Activated naive CD4-positive, alpha-beta T cell treated with anti-CD3 and anti-CD28 coated beads for 36 hours (primary cell): ENCODE results near the gene MRPS11. TPM values are rescaled to one million over a fixed set of nuclear protein-coding genes. Genes with fewer than 3 reads are reported as not detected.
A peak's percentile ranks its signal among the peaks of the same experiment; 100 is the strongest.

Source experiments
- CTCF ChIA-PET: fragments of 350-600 bp; sonication (Branson Sonifier 250); formaldehyde crosslinking; loops from one replicate; lab custom pipeline; 2021; ENCODE audit warnings: antibody characterized with exemption; lab: Charles Lee
- DNase-seq: peaks from one replicate; pipeline ENCODE4 v3.0.0-alpha.2; 2020
- H3K27ac Mint-ChIP-seq: one replicate; pipeline ENCODE4 v1.8.0; 2021; ENCODE audit warnings: mild to moderate bottlenecking, mixed read lengths
- H3K27me3 Mint-ChIP-seq: one replicate; pipeline ENCODE4 v1.8.0; 2021; ENCODE audit warnings: low read depth, mixed read lengths
- H3K36me3 Mint-ChIP-seq: one replicate; pipeline ENCODE4 v1.8.0; 2021; ENCODE audit warnings: low read depth, mixed read lengths
- H3K4me1 Mint-ChIP-seq: one replicate; pipeline ENCODE4 v1.8.0; 2021; ENCODE audit warnings: low read depth, mixed read lengths
- H3K4me3 Mint-ChIP-seq: one replicate; pipeline ENCODE4 v1.8.0; 2021; ENCODE audit warnings: mild to moderate bottlenecking, moderate library complexity, mixed read lengths
- H3K9me3 Mint-ChIP-seq: one replicate; pipeline ENCODE4 v1.8.0; 2021; ENCODE audit warnings: mixed read lengths
- intact Hi-C: fragments of 100-400 bp; cut with micrococcal nuclease; formaldehyde crosslinking; loops from one replicate; pipeline ENCODE4 v1.15.1; 2023
- total RNA-seq, 2 experiments: library from RNA; stranded (reverse); gene quantifications; one replicate each; pipeline ENCODE4 v1.2.3, GENCODE V29; 2021

The MRPS11 gene
- total RNA-seq, 2 experiments from 2014 or later: 50.3 to 57.1 TPM

DNA sequence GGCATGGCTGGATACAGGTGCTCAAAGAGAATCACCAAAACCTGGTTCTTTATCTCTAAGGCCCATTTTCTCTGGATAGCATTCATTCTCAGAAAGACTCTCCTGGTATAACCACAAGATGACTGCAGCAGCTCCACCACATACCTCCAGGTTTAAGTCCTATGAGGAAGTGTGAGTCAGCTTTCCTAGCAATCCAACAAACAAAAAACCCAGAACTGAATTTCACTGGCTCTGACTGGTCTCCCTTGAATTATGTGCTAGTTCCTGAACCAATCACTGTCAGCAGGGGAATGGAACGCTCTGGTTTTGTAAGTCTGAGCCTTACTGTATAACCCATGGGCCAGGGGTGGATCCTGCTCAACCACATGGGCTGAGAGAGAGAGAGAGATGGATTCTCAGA lies 27.5 kb upstream of the MRPS11 start:
- Mint-ChIP-seq H3K36me3 (no peaks in the 10 kb centered on the region), H3K27ac (no peak overlapping the region), H3K27me3 (peaks cover 32% of the 10 kb centered on the region), H3K9me3 (peaks cover 10% of the 10 kb centered on the region), H3K4me1 (no peaks in the 10 kb centered on the region), H3K4me3 (no peak overlapping the region)
- CTCF ChIA-PET: interaction anchor here (2.4 kb wide), 1 partner anchor 15 kb away, joined by 7 read pairs; no protein-coding TSS in a partner anchor
- no peak for DNase-seq
- intact Hi-C loops: no loop called here

DNA sequence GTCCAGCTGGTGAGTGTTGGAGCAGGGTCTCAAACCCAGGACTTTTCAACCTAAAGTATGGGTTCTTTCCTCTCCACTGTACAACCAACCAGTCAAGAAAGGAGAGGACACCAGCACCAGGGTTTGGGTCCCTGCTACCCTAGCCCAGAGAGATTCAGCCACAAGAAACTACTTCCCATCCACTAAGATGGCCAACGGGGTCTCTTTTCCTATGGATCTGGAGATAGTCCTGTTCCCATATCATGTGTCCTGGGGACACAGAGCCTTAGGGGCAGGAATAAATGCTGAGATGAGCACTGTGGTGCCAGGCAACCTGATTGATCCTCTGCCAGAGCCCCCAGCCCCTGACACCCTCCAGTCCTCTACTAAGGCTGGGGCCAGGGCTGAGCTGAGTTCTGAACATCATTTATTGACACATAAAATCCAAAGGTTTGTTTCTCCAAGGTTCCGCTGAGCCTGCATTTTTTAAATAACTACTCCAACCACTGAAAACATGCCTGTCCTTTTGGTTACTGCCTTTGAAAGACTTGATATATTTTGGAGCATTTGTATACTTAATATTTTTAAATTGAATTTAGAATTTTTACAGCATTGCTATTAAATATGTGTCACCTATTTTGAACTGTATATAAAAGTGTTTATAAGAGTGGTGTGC lies 26.3 kb upstream of the MRPS11 start:
- no peak for DNase-seq
- no peaks in the 10 kb centered on the region for H3K4me1 Mint-ChIP-seq
- peaks cover 29% of the 10 kb centered on the region for H3K27me3 Mint-ChIP-seq
- intact Hi-C loops: no loop called here
- H3K4me3 Mint-ChIP-seq: no peak overlapping the region
- peaks cover 10% of the 10 kb centered on the region for H3K9me3 Mint-ChIP-seq
- CTCF ChIA-PET: no interaction called here
- H3K27ac Mint-ChIP-seq: no peak overlapping the region
- H3K36me3 Mint-ChIP-seq: no peaks in the 10 kb centered on the region

DNA sequence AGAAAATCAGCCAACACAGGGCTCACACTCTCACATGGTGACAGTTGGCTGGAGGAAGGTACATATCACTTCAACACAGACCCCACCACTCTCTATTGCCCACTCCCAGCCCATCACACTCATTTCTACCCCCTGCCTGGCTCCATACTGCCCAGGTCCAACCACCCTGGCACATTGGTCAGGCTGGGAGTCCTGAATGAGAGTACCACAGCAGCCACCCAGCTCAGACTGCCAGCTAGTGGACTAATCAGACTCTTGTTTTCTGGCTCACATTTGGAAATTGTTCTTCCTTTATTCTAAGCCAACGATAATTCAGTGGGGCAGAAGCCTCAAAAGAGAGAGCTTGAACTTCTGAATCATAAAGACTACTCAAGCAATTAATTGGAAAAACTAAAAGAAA lies 20.3 kb upstream of the MRPS11 start:
- CTCF ChIA-PET: interaction anchor here (1.2 to 1.6 kb wide), 2 partner anchors 201 to 203 kb away, joined by 3 to 5 read pairs; no protein-coding TSS in a partner anchor
- H3K27ac Mint-ChIP-seq: no peak overlapping the region
- intact Hi-C loops: no loop called here

DNA sequence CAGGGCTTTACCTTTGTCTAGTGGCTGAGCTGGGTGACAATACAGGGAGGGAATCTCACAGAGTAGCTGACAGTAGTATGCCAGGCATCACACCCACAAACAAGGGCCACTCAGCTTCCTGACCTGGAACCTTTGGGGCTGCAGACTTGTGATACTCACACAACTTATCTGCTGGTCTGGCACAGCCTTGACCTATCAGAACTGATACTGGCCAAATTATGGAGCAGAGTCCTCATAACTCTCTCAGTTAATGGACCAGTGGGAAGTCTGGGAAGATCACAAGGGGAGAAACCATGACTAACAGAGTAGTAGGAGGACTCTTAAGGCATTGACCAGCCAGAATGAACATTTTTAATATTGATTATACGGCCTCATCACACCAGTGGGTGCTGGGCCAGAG lies 19.8 kb upstream of the MRPS11 start:
- peaks cover 9% of the 10 kb centered on the region for H3K27me3 Mint-ChIP-seq
- H3K36me3 Mint-ChIP-seq: no peaks in the 10 kb centered on the region
- no peak for DNase-seq
- peaks cover 3% of the 10 kb centered on the region for H3K4me1 Mint-ChIP-seq
- no peak overlapping the region for H3K27ac Mint-ChIP-seq
- intact Hi-C loops: no loop called here
- H3K9me3 Mint-ChIP-seq: peaks cover 10% of the 10 kb centered on the region
- H3K4me3 Mint-ChIP-seq: no peak overlapping the region
- CTCF ChIA-PET: interaction anchor here (0.7 to 1.6 kb wide), 4 partner anchors 140 to 217 kb away, joined by 3 to 5 read pairs (median 3); no protein-coding TSS in a partner anchor

More for the DNA sequence above, 20.3 kb upstream of the MRPS11 start:
- H3K9me3 Mint-ChIP-seq: peaks cover 10% of the 10 kb centered on the region
- no peak overlapping the region for H3K4me3 Mint-ChIP-seq
- no peak for DNase-seq
- peaks cover 3% of the 10 kb centered on the region for H3K4me1 Mint-ChIP-seq
- no peaks in the 10 kb centered on the region for H3K36me3 Mint-ChIP-seq
- H3K27me3 Mint-ChIP-seq: peaks cover 12% of the 10 kb centered on the region

DNA sequence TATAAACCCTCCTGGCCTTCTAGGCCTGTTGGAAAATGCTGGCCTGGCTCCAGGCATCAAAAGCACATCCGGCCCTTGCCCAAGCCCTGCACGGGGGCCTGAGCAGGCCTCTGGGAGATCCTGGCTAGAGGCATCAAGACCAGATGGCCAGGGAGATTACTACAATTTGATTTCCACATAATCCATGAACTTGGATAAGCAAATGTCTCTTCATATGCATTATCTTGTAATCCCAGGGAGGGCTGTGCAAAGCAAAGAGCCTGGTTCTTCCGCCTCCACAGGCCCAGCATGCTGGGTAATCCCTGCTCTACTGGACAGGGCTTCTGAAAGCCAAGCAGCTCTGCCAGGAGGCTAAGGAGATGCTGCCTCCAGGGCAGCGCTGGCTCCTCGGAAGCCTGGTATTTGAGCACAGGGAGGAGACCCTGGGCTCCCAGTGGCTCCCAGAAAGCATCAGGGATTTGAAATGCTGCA lies 18.5 kb upstream of the MRPS11 start:
- CTCF ChIA-PET: interaction anchor here (0.9 to 3.9 kb wide), 6 partner anchors 13 to 203 kb away, joined by 3 to 30 read pairs (median 4); no protein-coding TSS in a partner anchor
- no peak overlapping the region for H3K27ac Mint-ChIP-seq
- no peak overlapping the region for H3K4me3 Mint-ChIP-seq
- intact Hi-C loops: no loop called here
- peaks cover 3% of the 10 kb centered on the region for H3K4me1 Mint-ChIP-seq
- H3K27me3 Mint-ChIP-seq: peaks cover 4% of the 10 kb centered on the region
- no peaks in the 10 kb centered on the region for H3K9me3 Mint-ChIP-seq
- no peak for DNase-seq
- H3K36me3 Mint-ChIP-seq: no peaks in the 10 kb centered on the region

DNA sequence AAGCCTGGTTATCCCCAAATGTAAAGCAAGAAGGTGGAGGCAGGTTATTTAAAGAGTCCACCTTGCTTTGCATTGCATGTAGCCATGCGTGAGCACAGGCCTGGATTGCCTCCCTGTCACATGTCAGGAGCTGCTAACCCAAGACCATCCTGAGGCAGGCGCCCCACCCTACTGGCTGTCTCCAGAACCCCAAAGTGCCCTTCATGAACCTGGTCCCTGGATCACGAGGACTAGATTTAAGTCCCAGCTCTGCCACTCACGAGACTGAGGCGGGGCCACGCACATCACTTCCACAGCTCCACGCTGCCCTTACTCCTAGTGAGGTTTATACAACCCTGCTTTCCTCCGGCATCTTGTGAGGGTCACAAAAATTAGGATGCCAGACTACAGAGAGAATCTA lies 17.9 kb upstream of the MRPS11 start:
- CTCF ChIA-PET: interaction anchor here (0.6 to 3.9 kb wide), 11 partner anchors 12 to 203 kb away, joined by 3 to 30 read pairs (median 3); no protein-coding TSS in a partner anchor
- DNase-seq: no peak
- Mint-ChIP-seq H3K36me3 (no peaks in the 10 kb centered on the region), H3K4me3 (no peak overlapping the region), H3K4me1 (peaks cover 3% of the 10 kb centered on the region), H3K27me3 (peaks cover 4% of the 10 kb centered on the region), H3K27ac (no peak overlapping the region), H3K9me3 (no peaks in the 10 kb centered on the region)
- intact Hi-C loops: no loop called here

DNA sequence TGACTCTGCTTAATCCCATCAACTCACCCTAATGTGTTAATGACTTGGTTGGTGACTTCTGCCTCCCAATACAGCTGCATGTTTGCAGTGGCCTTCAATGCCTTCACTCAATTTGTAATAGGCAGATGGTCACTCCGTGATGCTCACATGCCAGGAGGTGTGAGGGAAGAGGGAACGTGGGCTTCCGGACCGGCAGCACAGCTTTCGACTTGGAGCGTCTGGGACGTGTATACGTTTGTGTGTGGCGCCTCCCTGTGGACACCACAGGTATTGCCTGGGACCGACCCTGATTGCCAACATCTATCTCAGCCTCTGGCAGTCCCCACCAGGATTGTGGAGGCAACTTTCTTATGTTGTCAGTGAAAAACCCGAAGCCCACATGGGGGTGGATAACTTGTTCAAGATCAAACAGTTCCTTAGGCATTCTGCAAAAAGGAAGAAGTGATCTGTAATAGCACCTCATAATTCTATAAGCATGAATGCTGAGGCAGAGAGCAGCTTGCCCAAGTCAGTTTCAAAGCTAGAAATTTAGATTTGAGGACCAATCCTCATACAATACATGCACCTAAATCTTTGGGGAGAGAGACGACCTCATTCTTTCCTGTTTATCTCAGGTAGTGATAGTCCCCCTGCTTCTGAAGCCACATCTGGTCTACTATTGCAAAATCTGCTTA lies 17.2 kb upstream of the MRPS11 start:
- intact Hi-C loops: loop anchor here (1.0 to 5.0 kb wide), 3 partner anchors 63 to 206 kb away; no protein-coding TSS in a partner anchor
- peaks cover 5% of the 10 kb centered on the region for H3K4me1 Mint-ChIP-seq

DNA sequence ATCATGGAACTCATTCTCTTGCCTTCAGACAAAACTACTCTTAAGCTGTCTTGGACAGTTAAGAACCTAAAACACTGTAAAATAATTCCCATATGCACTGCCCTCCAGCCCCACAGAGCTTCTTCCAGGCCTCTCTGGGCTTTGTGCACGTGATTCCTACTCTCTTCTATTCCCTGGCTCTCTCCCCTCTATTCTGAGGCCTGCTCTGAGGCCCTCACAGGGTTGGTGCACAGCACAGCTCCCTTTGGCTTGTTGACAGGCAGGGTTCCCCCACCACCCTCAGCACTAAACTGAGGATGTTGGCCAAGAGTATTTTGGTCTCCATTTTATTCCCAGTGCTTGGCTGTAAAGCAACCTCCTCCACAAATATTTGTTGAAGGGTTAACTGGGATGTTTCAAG lies 13.9 kb upstream of the MRPS11 start:
- Mint-ChIP-seq H3K27me3 (peaks cover 4% of the 10 kb centered on the region), H3K4me3 (no peak overlapping the region), H3K4me1 (peaks cover 9% of the 10 kb centered on the region), H3K36me3 (peaks cover 5% of the 10 kb centered on the region), H3K9me3 (no peaks in the 10 kb centered on the region), H3K27ac (no peak overlapping the region)
- intact Hi-C loops: loop anchor here (5.0 kb wide), 2 partner anchors 66 to 121 kb away; no protein-coding TSS in a partner anchor
- DNase-seq: no peak
- CTCF ChIA-PET: interaction anchor here (2.0 to 3.8 kb wide), 2 partner anchors 179 to 207 kb away, joined by 7 to 17 read pairs; no protein-coding TSS in a partner anchor

More for the DNA sequence above, 17.2 kb upstream of the MRPS11 start:
- H3K9me3 Mint-ChIP-seq: no peaks in the 10 kb centered on the region
- CTCF ChIA-PET: interaction anchor here (0.6 to 3.9 kb wide), 16 partner anchors 11 to 214 kb away, joined by 3 to 30 read pairs (median 4); partner anchors contain the start of gene NTRK3
- H3K27me3 Mint-ChIP-seq: peaks cover 4% of the 10 kb centered on the region
- no peaks in the 10 kb centered on the region for H3K36me3 Mint-ChIP-seq
- H3K4me3 Mint-ChIP-seq: no peak overlapping the region
- DNase-seq: peak; percentile 87
- no peak overlapping the region for H3K27ac Mint-ChIP-seq

DNA sequence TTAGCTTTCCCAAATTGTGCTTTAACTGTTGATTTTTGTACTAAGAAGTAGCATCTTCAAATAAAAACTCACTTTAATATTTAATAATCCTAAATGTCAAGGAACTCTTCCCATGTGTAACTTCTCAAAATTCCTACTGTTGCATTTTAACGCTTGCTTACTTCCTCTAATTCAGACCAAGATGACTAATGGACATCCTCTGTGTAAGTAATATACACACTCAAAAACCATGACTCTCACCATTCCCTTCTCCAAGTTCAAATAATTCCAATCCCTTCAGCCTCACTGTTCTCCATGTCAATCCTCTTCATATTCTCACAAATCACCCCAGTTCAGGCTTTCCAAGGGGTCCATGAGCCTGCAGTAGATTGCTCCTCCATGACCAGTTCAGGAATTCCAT lies 13.3 kb upstream of the MRPS11 start:
- no peaks in the 10 kb centered on the region for H3K9me3 Mint-ChIP-seq
- intact Hi-C loops: loop anchor here (5.0 kb wide), 2 partner anchors 67 to 122 kb away; no protein-coding TSS in a partner anchor
- H3K4me3 Mint-ChIP-seq: no peak overlapping the region
- peaks cover 5% of the 10 kb centered on the region for H3K36me3 Mint-ChIP-seq
- no peak for DNase-seq
- peaks cover 4% of the 10 kb centered on the region for H3K27me3 Mint-ChIP-seq
- no peak overlapping the region for H3K27ac Mint-ChIP-seq
- CTCF ChIA-PET: interaction anchor here (0.7 to 3.8 kb wide), 12 partner anchors 9 to 216 kb away, joined by 3 to 17 read pairs (median 6); no protein-coding TSS in a partner anchor
- H3K4me1 Mint-ChIP-seq: peaks cover 9% of the 10 kb centered on the region

DNA sequence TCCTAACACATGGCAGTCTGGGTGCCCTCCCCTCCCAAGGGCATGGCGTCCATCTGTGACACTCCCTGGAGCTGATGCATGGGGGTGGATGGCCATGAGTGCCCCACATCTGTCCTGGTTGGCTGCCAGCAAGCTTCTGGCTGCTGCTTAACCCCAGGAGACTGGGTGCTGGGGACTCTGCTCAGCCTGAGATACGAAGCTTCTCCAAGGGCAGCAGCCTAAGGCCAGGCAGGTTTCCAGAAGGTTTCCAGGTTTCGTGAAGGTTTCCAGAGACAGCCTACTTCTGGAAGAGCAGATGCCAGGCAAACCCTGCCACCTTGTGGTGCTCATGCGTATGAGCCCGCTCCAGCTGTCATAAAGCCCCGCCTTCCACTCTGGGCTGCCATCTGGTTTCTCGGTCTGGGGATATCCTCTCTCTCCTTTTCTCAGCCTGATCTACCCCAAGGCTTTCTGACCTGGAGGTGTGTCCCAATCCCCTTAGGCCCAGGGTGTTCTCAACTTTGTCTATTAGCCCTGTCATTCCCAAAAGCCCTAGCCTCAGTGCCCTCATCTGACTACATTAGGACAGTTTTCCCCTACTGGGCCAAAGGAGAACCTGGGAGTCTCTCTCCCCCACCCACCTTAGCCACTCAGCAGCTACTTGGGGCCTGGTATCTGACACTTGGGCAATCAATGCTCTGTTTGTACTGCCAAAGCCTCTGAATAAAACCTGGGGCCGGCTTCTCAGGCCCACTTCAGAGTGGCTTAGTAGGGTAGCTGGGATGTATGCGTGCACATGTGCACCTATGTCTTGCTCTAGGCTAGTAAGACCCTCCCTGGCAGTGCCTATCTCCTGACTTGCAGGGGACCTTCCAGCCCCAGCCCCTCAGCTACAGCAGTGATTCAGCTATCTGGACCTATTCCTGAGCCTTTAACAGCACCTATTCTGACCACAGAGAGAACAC lies 12.4 kb upstream of the MRPS11 start:
- peak; percentile 76 for DNase-seq
- Mint-ChIP-seq H3K27me3 (no peaks in the 10 kb centered on the region), H3K4me1 (peaks cover 5% of the 10 kb centered on the region), H3K27ac (no peak overlapping the region), H3K9me3 (no peaks in the 10 kb centered on the region), H3K36me3 (peaks cover 8% of the 10 kb centered on the region), H3K4me3 (no peak overlapping the region)
- intact Hi-C loops: loop anchor here (5.0 kb wide), 2 partner anchors 68 to 123 kb away; no protein-coding TSS in a partner anchor
- CTCF ChIA-PET: interaction anchor here (0.7 to 3.8 kb wide), 16 partner anchors 9 to 216 kb away, joined by 3 to 17 read pairs (median 4); partner anchors contain the start of gene MRPL46

DNA sequence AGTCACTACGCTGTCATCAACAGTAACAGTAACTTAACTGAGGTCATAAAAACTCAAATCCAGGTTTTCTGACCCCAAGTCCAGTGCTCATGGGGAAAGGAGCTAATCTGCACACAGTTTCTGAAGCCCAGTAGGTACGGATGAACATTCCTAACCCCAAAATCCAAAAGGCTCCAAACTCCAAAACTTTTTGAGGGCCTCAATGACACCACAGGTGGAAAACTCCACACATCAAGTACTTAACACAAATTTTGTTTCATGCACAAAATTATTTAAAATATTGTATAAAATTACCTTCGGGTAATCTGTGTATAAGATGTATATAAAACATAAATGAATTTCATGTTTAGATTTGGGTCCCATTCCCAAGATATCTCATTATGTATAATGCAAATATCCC lies 10.8 kb upstream of the MRPS11 start:
- H3K9me3 Mint-ChIP-seq: no peaks in the 10 kb centered on the region
- CTCF ChIA-PET: interaction anchor here (1.2 to 3.8 kb wide), 3 partner anchors 14 to 210 kb away, joined by 3 to 17 read pairs (median 4); no protein-coding TSS in a partner anchor
- no peak overlapping the region for H3K27ac Mint-ChIP-seq
- no peak for DNase-seq
- intact Hi-C loops: no loop called here
- peaks cover 14% of the 10 kb centered on the region for H3K36me3 Mint-ChIP-seq
- H3K4me1 Mint-ChIP-seq: peaks cover 5% of the 10 kb centered on the region
- H3K4me3 Mint-ChIP-seq: no peak overlapping the region
- no peaks in the 10 kb centered on the region for H3K27me3 Mint-ChIP-seq
